ENCODE measurements around the gene RPL39. TPM values are rescaled to one million over a fixed set of nuclear protein-coding genes. Genes with fewer than 3 reads are reported as not detected.
A peak's percentile ranks its signal among the peaks of the same experiment; 100 is the strongest.
"Not testable (repeated sequence)": the region's sequence is repeated elsewhere in the genome, so short reads cannot be mapped to it uniquely, and the experiment has no call there.

The RPL39 gene
- total and polyA plus RNA-seq, 4 donors = 1,166 to 9,358 (median 2,821) TPM

GRCh38 chrX:119758731-119759247 is 32.6 kb downstream of the RPL39 start:
- DNase-seq (peak; percentile 62 to 78), ATAC-seq (ENCODE audit: low FRiP score) (peak; percentile 36)
- H3K27ac ChIP-seq (ENCODE audit: low read depth in 1 of 2, low read length in 2 of 2) = no peak overlapping the region
- intact Hi-C loops (cut with DNase I) = no loop called here
- H3K27me3 ChIP-seq (ENCODE audit: control insufficient read depth in 1 of 2, insufficient read depth in 2 of 2, low read length in 1 of 2) = no peaks in the 10 kb centered on the region
- H3K4me1 ChIP-seq (ENCODE audit: control insufficient read depth in 1 of 2, insufficient read depth in 2 of 2, low read length in 2 of 2) = no peaks in the 10 kb centered on the region
- WGBS, 2 donors = 1 to 26% methylated on average over 53 to 54 of the region's 54 CpGs
- no peaks in the 10 kb centered on the region for H3K36me3 ChIP-seq (ENCODE audit: control insufficient read depth in 1 of 2, insufficient read depth in 2 of 2, low read length in 1 of 2)
- peak overlapping the region in 1 of 2 donors; percentile 16 for H3K4me3 ChIP-seq (ENCODE audit: low read length in 2 of 2)
- no peaks in the 10 kb centered on the region for H3K9me3 ChIP-seq (ENCODE audit: control insufficient read depth, low read length)

- Histone ChIP-seq H3K4me1 (ENCODE audit: control insufficient read depth in 1 of 2, insufficient read depth in 2 of 2, low read length in 2 of 2) (no peaks in the 10 kb centered on the region), H3K27me3 (ENCODE audit: control insufficient read depth in 1 of 2, insufficient read depth in 2 of 2, low read length in 1 of 2) (no peaks in the 10 kb centered on the region), H3K4me3 (ENCODE audit: low read length in 2 of 2) (peak within 1 kb of the TSS in 1 of 2 donors; percentile 16), H3K9me3 (ENCODE audit: control insufficient read depth, low read length) (no peaks in the 10 kb centered on the region), H3K27ac (ENCODE audit: low read depth in 1 of 2, low read length in 2 of 2) (no peak within 1 kb of the TSS), H3K36me3 (ENCODE audit: control insufficient read depth in 1 of 2, insufficient read depth in 2 of 2, low read length in 1 of 2) (no peaks in the 10 kb centered on the region)
- 1 to 27% methylated on average over 53 to 59 of the region's 59 CpGs for WGBS, 2 donors
- intact Hi-C loops (cut with DNase I) = no loop called here
- peak in 1 of 2 donors; percentile 69 for DNase-seq
- ATAC-seq (ENCODE audit: low FRiP score) = peak; percentile 39
Observed at GRCh38 chrX:119757979-119758730, 33.3 kb downstream of the RPL39 start, which contains the start of gene SOWAHD. Gene SOWAHD, plus strand, starts transcription at chrX:119758588. Its CDS starts 80 bp downstream, at chrX:119758668.

- Histone ChIP-seq H3K4me3 (ENCODE audit: low read length in 2 of 2) (no peak overlapping the region), H3K9me3 (ENCODE audit: control insufficient read depth, low read length) (no peaks in the 10 kb centered on the region), H3K4me1 (ENCODE audit: control insufficient read depth in 1 of 2, insufficient read depth in 2 of 2, low read length in 2 of 2) (no peaks in the 10 kb centered on the region), H3K27ac (ENCODE audit: low read depth in 1 of 2, low read length in 2 of 2) (no peak overlapping the region), H3K36me3 (ENCODE audit: control insufficient read depth in 1 of 2, insufficient read depth in 2 of 2, low read length in 1 of 2) (no peaks in the 10 kb centered on the region), H3K27me3 (ENCODE audit: control insufficient read depth in 1 of 2, insufficient read depth in 2 of 2, low read length in 1 of 2) (no peaks in the 10 kb centered on the region)
- 68 to 75% methylated on average over 12 of the region's 12 CpGs for WGBS, 2 donors
- intact Hi-C loops (cut with DNase I) = no loop called here
- no peak for ATAC-seq (ENCODE audit: low FRiP score)
- no peak for DNase-seq
Observed at GRCh38 chrX:119757646-119757978, 33.8 kb downstream of the RPL39 start.

GRCh38 chrX:119756926-119757635 is 34.3 kb downstream of the RPL39 start:
- intact Hi-C loops (cut with DNase I) = no loop called here
- Histone ChIP-seq H3K4me1 (ENCODE audit: control insufficient read depth in 1 of 2, insufficient read depth in 2 of 2, low read length in 2 of 2) (no peaks in the 10 kb centered on the region), H3K27ac (ENCODE audit: low read depth in 1 of 2, low read length in 2 of 2) (no peak overlapping the region), H3K4me3 (ENCODE audit: low read length in 2 of 2) (no peak overlapping the region), H3K27me3 (ENCODE audit: control insufficient read depth in 1 of 2, insufficient read depth in 2 of 2, low read length in 1 of 2) (no peaks in the 10 kb centered on the region), H3K36me3 (ENCODE audit: control insufficient read depth in 1 of 2, insufficient read depth in 2 of 2, low read length in 1 of 2) (no peaks in the 10 kb centered on the region), H3K9me3 (ENCODE audit: control insufficient read depth, low read length) (no peaks in the 10 kb centered on the region)
- no peak for ATAC-seq (ENCODE audit: low FRiP score)
- WGBS, 2 donors = 73 to 89% methylated on average over 10 of the region's 10 CpGs
- no peak for DNase-seq

- Histone ChIP-seq H3K4me3 (ENCODE audit: low read length in 2 of 2) (no peak overlapping the region), H3K4me1 (ENCODE audit: control insufficient read depth in 1 of 2, insufficient read depth in 2 of 2, low read length in 2 of 2) (no peaks in the 10 kb centered on the region), H3K27me3 (ENCODE audit: control insufficient read depth in 1 of 2, insufficient read depth in 2 of 2, low read length in 1 of 2) (no peaks in the 10 kb centered on the region), H3K36me3 (ENCODE audit: control insufficient read depth in 1 of 2, insufficient read depth in 2 of 2, low read length in 1 of 2) (no peaks in the 10 kb centered on the region), H3K9me3 (ENCODE audit: control insufficient read depth, low read length) (no peaks in the 10 kb centered on the region), H3K27ac (ENCODE audit: low read depth in 1 of 2, low read length in 2 of 2) (no peak overlapping the region)
- DNase-seq (no peak), ATAC-seq (ENCODE audit: low FRiP score) (no peak)
- intact Hi-C loops (cut with DNase I) = no loop called here
- WGBS, 2 donors = 71 to 83% methylated on average over 7 of the region's 7 CpGs
Observed at GRCh38 chrX:119755981-119756533, 35.4 kb downstream of the RPL39 start.

- 70 to 74% methylated on average over 8 of the region's 8 CpGs for WGBS, 2 donors
- ATAC-seq (ENCODE audit: low FRiP score) (no peak), DNase-seq (no peak)
- no peaks in the 10 kb centered on the region for H3K9me3 ChIP-seq (ENCODE audit: control insufficient read depth, low read length)
- H3K27ac ChIP-seq (ENCODE audit: low read depth in 1 of 2, low read length in 2 of 2) = no peak overlapping the region
- no peaks in the 10 kb centered on the region for H3K27me3 ChIP-seq (ENCODE audit: control insufficient read depth in 1 of 2, insufficient read depth in 2 of 2, low read length in 1 of 2)
- H3K4me1 ChIP-seq (ENCODE audit: control insufficient read depth in 1 of 2, insufficient read depth in 2 of 2, low read length in 2 of 2) = no peaks in the 10 kb centered on the region
- no peaks in the 10 kb centered on the region for H3K36me3 ChIP-seq (ENCODE audit: control insufficient read depth in 1 of 2, insufficient read depth in 2 of 2, low read length in 1 of 2)
- intact Hi-C loops (cut with DNase I) = no loop called here
- H3K4me3 ChIP-seq (ENCODE audit: low read length in 2 of 2) = no peak overlapping the region
Observed at GRCh38 chrX:119753639-119754257, 37.7 kb downstream of the RPL39 start.

- DNase-seq = no peak
- no peak overlapping the region for H3K27ac ChIP-seq (ENCODE audit: low read depth in 1 of 2, low read length in 2 of 2)
- H3K27me3 ChIP-seq (ENCODE audit: control insufficient read depth in 1 of 2, insufficient read depth in 2 of 2, low read length in 1 of 2) = no peaks in the 10 kb centered on the region
- no peaks in the 10 kb centered on the region for H3K9me3 ChIP-seq (ENCODE audit: control insufficient read depth, low read length)
- no peak for ATAC-seq (ENCODE audit: low FRiP score)
- intact Hi-C loops (cut with DNase I) = no loop called here
- 89 to 94% methylated on average over 3 of the region's 3 CpGs for WGBS, 2 donors
- no peaks in the 10 kb centered on the region for H3K4me1 ChIP-seq (ENCODE audit: control insufficient read depth in 1 of 2, insufficient read depth in 2 of 2, low read length in 2 of 2)
- H3K36me3 ChIP-seq (ENCODE audit: control insufficient read depth in 1 of 2, insufficient read depth in 2 of 2, low read length in 1 of 2) = no peaks in the 10 kb centered on the region
- H3K4me3 ChIP-seq (ENCODE audit: low read length in 2 of 2) = no peak overlapping the region
Observed at GRCh38 chrX:119753001-119753400, 38.4 kb downstream of the RPL39 start.

GRCh38 chrX:119750751-119751150 is 40.7 kb downstream of the RPL39 start:
- WGBS, 2 donors = 89 to 98% methylated on average over 14 to 23 of the region's 27 CpGs

More at GRCh38 chrX:119750751-119751150, 40.7 kb downstream of the RPL39 start:
- DNase-seq; H3K4me1 ChIP-seq (ENCODE audit: control insufficient read depth in 1 of 2, insufficient read depth in 2 of 2, low read length in 2 of 2); ATAC-seq (ENCODE audit: low FRiP score); H3K36me3 ChIP-seq (ENCODE audit: control insufficient read depth in 1 of 2, insufficient read depth in 2 of 2, low read length in 1 of 2); H3K9me3 ChIP-seq (ENCODE audit: control insufficient read depth, low read length); H3K27ac ChIP-seq (ENCODE audit: low read depth in 1 of 2, low read length in 2 of 2); intact Hi-C loops (cut with DNase I); H3K4me3 ChIP-seq (ENCODE audit: low read length in 2 of 2); H3K27me3 ChIP-seq (ENCODE audit: control insufficient read depth in 1 of 2, insufficient read depth in 2 of 2, low read length in 1 of 2): not testable (repeated sequence)

Data from aorta (tissue), 5 donors.